Calu3 (cell line): ENCODE data around the gene RIN2. TPM values are rescaled to one million over a fixed set of nuclear protein-coding genes. Genes with fewer than 3 reads are reported as not detected.

ENCODE experiments used
- BruUV-seq: library from RNA; stranded (reverse); fragments of 400-500 nt; replicated peaks from 2 replicates; lab custom pipeline; 2021; lab: Mats Ljungman, UMichigan
- CTCF ChIA-PET: fragments of 300-600 bp; sonication (Branson Sonifier 250); formaldehyde crosslinking; loops from one replicate; lab custom pipeline; 2022; ENCODE audit warnings: antibody characterized with exemption; lab: Charles Lee
- DNase-seq: peaks from one replicate; pipeline ENCODE4 v3.0.0; 2022
- H3K27ac Mint-ChIP-seq: one replicate; pipeline ENCODE4 v1.8.0; 2022; ENCODE audit warnings: mixed read lengths; ENCODE audit not compliant: unreplicated experiment
- H3K27me3 Mint-ChIP-seq: one replicate; pipeline ENCODE4 v1.8.0; 2022; ENCODE audit warnings: mixed read lengths; ENCODE audit not compliant: unreplicated experiment
- H3K36me3 Mint-ChIP-seq: one replicate; pipeline ENCODE4 v1.8.0; 2022; ENCODE audit warnings: mild to moderate bottlenecking, moderate library complexity, mixed read lengths; ENCODE audit not compliant: insufficient read depth, unreplicated experiment
- H3K4me1 Mint-ChIP-seq: one replicate; pipeline ENCODE4 v1.8.0; 2022; ENCODE audit warnings: mild to moderate bottlenecking, low read depth, mixed read lengths; ENCODE audit not compliant: unreplicated experiment
- H3K4me3 Mint-ChIP-seq: one replicate; pipeline ENCODE4 v1.8.0; 2022; ENCODE audit warnings: mild to moderate bottlenecking, low read depth, moderate library complexity, mixed read lengths; ENCODE audit not compliant: unreplicated experiment
- H3K9me3 Mint-ChIP-seq: one replicate; pipeline ENCODE4 v1.8.0; 2022; ENCODE audit warnings: low read depth, mixed read lengths; ENCODE audit not compliant: unreplicated experiment
- CTCF ChIP-seq: fragments of 200-600 bp; IDR thresholded peaks from one replicate; pipeline ENCODE4 v1.8.0; 2022; ENCODE audit warnings: antibody characterized with exemption; ENCODE audit not compliant: unreplicated experiment
- intact Hi-C: fragments of 100-400 bp; cut with micrococcal nuclease; formaldehyde crosslinking; loops from one replicate; pipeline ENCODE4 v1.10.0; 2022; ENCODE audit not compliant: unreplicated experiment
- total RNA-seq: library from RNA; stranded (reverse); gene quantifications from 2 replicates; pipeline ENCODE4 v1.2.3, GENCODE V29; 2022

RIN2 gene
- total RNA-seq, 1 experiment from 2014 or later = 9.9 TPM

DNA sequence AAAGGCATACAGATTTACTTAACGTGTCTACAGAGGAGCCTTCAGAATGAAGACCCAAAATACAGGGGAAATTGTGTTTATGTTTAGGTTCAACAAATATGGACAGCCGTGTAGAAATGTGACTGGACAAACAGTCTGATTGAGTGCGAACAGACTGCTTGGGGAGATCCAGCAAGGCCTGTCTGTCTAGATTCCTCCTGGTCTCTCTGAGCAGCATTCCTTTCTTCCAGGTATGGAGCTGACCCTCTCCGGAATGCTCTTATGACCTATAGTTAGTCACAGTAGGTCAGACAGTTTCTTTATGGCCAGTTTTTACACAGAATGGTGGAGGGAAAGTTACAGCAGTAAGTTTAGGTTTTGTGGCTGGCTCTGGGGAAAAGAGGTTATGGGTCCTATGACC lies 9.0 kb downstream of the RIN2 start:
- H3K4me3 Mint-ChIP-seq = no peak overlapping the region
- no TSS peak for BruUV-seq
- TF ChIP-seq CTCF = no peak
- intact Hi-C loops = no loop called here
- no peaks in the 10 kb centered on the region for H3K9me3 Mint-ChIP-seq
- CTCF ChIA-PET = no interaction called here
- no peak for DNase-seq
- peaks cover 15% of the 10 kb centered on the region for H3K4me1 Mint-ChIP-seq
- no peak overlapping the region for H3K27ac Mint-ChIP-seq
- H3K36me3 Mint-ChIP-seq = no peaks in the 10 kb centered on the region
- H3K27me3 Mint-ChIP-seq = no peaks in the 10 kb centered on the region

- no TSS peak for BruUV-seq
- CTCF ChIA-PET = interaction anchor here (0.7 kb wide), 1 partner anchor 9 kb away, joined by 3 read pairs; no protein-coding TSS in a partner anchor
- Mint-ChIP-seq H3K27me3 (no peaks in the 10 kb centered on the region), H3K4me3 (no peak overlapping the region), H3K27ac (no peak overlapping the region), H3K9me3 (no peaks in the 10 kb centered on the region), H3K4me1 (peaks cover 15% of the 10 kb centered on the region), H3K36me3 (no peaks in the 10 kb centered on the region)
- intact Hi-C loops = no loop called here
- TF ChIP-seq CTCF = no peak
- DNase-seq = no peak
These were observed 10.3 kb downstream of the RIN2 start for GRCh38 chr20:19768325-19768842.

DNA sequence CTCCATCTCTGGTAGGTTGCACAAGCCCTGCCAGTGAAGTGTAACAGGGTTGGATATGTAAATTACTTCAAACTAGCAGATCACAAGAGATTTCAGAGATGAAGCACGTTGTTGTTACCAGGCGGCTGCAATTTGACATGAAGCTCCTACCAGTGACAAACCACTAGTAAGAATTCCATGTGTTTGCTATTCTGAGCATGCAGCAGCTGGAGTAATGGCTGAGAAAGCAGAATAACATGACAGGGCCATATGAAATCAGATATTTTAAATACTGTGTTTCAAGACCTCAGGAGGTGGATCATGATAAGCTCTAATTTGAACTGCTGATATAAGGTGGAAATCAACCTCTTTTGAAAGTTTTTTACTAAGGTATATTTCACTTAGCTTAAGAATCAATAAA lies 11.4 kb downstream of the RIN2 start:
- DNase-seq = no peak
- Mint-ChIP-seq H3K4me1 (peaks cover 15% of the 10 kb centered on the region), H3K27me3 (no peaks in the 10 kb centered on the region), H3K36me3 (no peaks in the 10 kb centered on the region), H3K9me3 (no peaks in the 10 kb centered on the region), H3K27ac (no peak overlapping the region), H3K4me3 (no peak overlapping the region)
- CTCF ChIA-PET = no interaction called here
- no peak for TF ChIP-seq CTCF
- intact Hi-C loops = no loop called here
- BruUV-seq = no TSS peak

DNA sequence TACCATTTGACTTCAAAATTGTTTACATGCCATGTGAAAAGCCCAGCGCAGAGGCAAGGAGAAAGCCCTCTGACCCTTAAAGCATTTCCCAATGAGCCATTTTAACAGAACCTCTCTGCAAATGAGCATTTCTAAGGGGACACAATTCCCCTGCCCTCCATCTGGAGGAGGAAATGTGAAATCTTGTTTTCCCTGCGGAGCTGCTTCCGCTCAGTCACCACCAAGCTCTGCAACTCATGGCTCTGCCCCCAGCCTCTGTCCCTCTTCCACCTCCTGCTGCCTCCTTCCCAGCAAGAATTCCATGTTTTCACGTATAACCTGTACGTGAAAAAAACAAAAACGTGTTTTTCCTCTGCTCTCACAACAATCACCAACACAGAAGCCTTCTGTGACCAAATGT lies 12.3 kb downstream of the RIN2 start:
- Mint-ChIP-seq H3K4me1 (peaks cover 15% of the 10 kb centered on the region), H3K4me3 (no peak overlapping the region), H3K36me3 (no peaks in the 10 kb centered on the region)

More for the DNA sequence above, 12.3 kb downstream of the RIN2 start:
- H3K27ac Mint-ChIP-seq = no peak overlapping the region
- no TSS peak for BruUV-seq
- DNase-seq = no peak
- intact Hi-C loops = no loop called here
- no peaks in the 10 kb centered on the region for H3K27me3 Mint-ChIP-seq
- TF ChIP-seq CTCF = no peak
- no peaks in the 10 kb centered on the region for H3K9me3 Mint-ChIP-seq
- CTCF ChIA-PET = no interaction called here
